ENCODE results near the gene ST8SIA4. TPM values are rescaled to one million over a fixed set of nuclear protein-coding genes. Genes with fewer than 3 reads are reported as not detected.

The ST8SIA4 gene
- total and polyA plus RNA-seq, 10 of the 15 experiments (the other 5 are each of a cell fraction or from before 2014, with no cell fraction given), result 4.4 to 30.9 (median 19.5) TPM

GRCh38 chr5:100780376-100780870 is 122.7 kb downstream of the ST8SIA4 start (continued):
- TF ChIP-seq ZNF687 (IDR thresholded peaks at IDR 0.05), result peak; percentile 54; the same call in 1 of the 2 replicates
- TF ChIP-seq NFIC (IDR thresholded peaks at IDR 0.05; ENCODE audit: low read depth, low read length), result peak; percentile 77
- TF ChIP-seq EGR1 (IDR thresholded peaks at IDR 0.05; ENCODE audit: borderline replicate concordance in 1 of 2, low read depth in 2 of 2, low read length in 2 of 2), result no peak
- no peak for TF ChIP-seq ZSCAN29 (IDR thresholded peaks at IDR 0.05)
- 0 out of 2 replicates have a peak, but pooled peaks have one; percentile 71 for TF ChIP-seq ZNF217 (IDR thresholded peaks at IDR 0.05)
- TF ChIP-seq TAF1 (IDR thresholded peaks at IDR 0.05; ENCODE audit: borderline replicate concordance, low read depth, low read length), result 0 out of 2 replicates have a peak, but pooled peaks have one; percentile 14
- peak; percentile 79 for TF ChIP-seq IKZF1 (conservative IDR thresholded peaks at IDR 0.05)
- 0 out of 2 replicates have a peak, but pooled peaks have one; percentile 52 for TF ChIP-seq PML (IDR thresholded peaks at IDR 0.05; ENCODE audit: low read length)
- TF ChIP-seq STAT3 (IDR thresholded peaks at IDR 0.05; ENCODE audit: low read depth, low read length), result no peak
- TF ChIP-seq NBN (IDR thresholded peaks at IDR 0.05), result no peak
- TF ChIP-seq DPF2 (IDR thresholded peaks at IDR 0.05), result peak; percentile 36; the same call in 1 of the 2 replicates
- TF ChIP-seq ASH2L (IDR thresholded peaks at IDR 0.05; ENCODE audit: borderline replicate concordance, low read depth), result no peak
- TF ChIP-seq PRDM15 (CRISPR knock-in tag; IDR thresholded peaks at IDR 0.05), result no peak
- TF ChIP-seq ATF2 (IDR thresholded peaks at IDR 0.05; ENCODE audit: low read length), result peak; percentile 72
- TF ChIP-seq EP300 (IDR thresholded peaks at IDR 0.05; ENCODE audit: borderline replicate concordance in 1 of 2, control insufficient read depth in 1 of 2, low read depth in 2 of 2, low read length in 2 of 2), result peak; percentile 14 to 72; a peak in 2 of 4 replicates
- TF ChIP-seq SREBF1 (IDR thresholded peaks at IDR 0.05; ENCODE audit: low read length), result no peak
- TF ChIP-seq ZNF24 (IDR thresholded peaks at IDR 0.05), result no peak
- no peak for TF ChIP-seq SUZ12 (IDR thresholded peaks at IDR 0.05; ENCODE audit: unreplicated experiment)
- 0 out of 2 replicates have a peak, but pooled peaks have one; percentile 40 for TF ChIP-seq FOXM1 (IDR thresholded peaks at IDR 0.05; ENCODE audit: low read depth, low read length)
- no peak for TF ChIP-seq BCL11A (IDR thresholded peaks at IDR 0.05; ENCODE audit: low read depth, low read length)
- peak; percentile 70 to 80 for TF ChIP-seq IKZF2 (IDR thresholded peaks at IDR 0.05)
- no peak for TF ChIP-seq TCF7 (IDR thresholded peaks at IDR 0.05; ENCODE audit: borderline replicate concordance)
- TF ChIP-seq RB1 (IDR thresholded peaks at IDR 0.05; ENCODE audit: borderline replicate concordance), result no peak
- no peak for TF ChIP-seq PAX5 (IDR thresholded peaks at IDR 0.05; ENCODE audit: borderline replicate concordance, low read depth, low read length)

Measured in GM12878 (cell line).